Activated CD4-positive, alpha-beta T cell treated with anti-CD3 and anti-CD28 coated beads for 1 hour (primary cell): Measurements from ENCODE around the gene RIOX2.
"Not testable (repeated sequence)": the region's sequence is repeated elsewhere in the genome, so short reads cannot be mapped to it uniquely, and the experiment has no call there.

Experiments used
- DNase-seq: peaks from one replicate; pipeline ENCODE4 v3.0.0-alpha.2; 2020

The RIOX2 gene

GRCh38 chr3:97971679-97972567 lies at the start of gene RIOX2:
Gene RIOX2, minus strand, starts transcription at chr3:97972431. Its CDS starts 4,838 bp downstream, at chr3:97967593.
- DNase-seq: peak; percentile 72

GRCh38 chr3:98020412-98020811 lies 48.2 kb upstream of the RIOX2 start:
- no peak for DNase-seq

GRCh38 chr3:98018301-98018700 lies 46.1 kb upstream of the RIOX2 start:
- DNase-seq: no peak

DNA sequence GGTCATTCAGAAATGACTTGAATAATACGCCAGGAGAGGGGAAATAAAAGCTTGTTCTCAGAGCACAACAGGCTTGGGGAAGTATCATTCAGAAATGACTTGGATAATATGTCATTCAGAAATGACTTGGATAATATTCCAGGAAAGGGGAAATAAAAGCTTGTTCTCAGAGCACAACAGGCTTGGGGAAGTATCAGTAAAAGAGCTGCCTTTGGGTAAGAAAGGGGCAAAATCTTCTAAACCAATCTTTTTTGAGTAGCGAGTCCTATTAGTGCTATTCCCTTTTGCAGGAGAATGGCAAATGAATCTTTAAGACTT lies 42.0 kb upstream of the RIOX2 start:
- no peak for DNase-seq

DNA sequence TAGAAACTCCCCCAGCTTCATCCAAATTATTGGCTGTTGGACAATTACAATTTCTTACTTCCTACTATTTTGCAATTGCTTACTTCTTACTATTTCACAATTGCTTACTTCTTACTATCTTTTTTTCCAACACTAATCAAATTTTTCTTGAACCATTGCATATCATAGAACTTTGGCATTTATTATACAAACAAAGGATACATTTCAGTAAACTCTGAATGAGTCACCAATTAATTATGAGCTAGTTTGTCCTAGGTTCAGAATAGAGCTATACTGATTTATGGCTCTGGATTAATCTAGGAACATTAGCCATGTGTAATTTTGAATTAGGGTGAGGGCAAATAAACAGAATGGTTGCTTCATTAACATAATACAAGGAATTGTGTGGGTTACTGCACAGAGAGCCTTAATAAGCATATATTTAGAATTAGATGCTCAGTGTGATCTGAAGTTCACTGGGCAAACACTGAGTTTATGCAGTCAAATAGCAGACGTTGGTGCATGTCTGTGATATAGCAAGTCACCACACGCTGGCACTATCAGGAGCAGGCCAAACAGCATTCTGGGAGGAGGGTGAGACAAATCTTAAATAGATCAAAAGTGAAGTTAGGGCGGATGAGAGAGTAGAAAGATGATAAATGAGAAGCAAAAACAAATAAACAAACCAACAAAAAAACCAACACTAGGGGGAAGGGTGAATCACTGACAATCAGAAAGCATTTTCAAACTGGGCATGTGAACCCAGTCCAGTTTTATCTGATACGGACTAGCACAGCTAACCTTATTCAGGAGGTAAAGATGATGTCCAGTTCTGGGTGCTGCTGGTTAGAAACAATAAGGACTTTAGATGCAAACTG lies 41.4 kb upstream of the RIOX2 start:
- no peak for DNase-seq

- no peak for DNase-seq
Observed at GRCh38 chr3:98012979-98013378, 40.7 kb upstream of the RIOX2 start.

DNA sequence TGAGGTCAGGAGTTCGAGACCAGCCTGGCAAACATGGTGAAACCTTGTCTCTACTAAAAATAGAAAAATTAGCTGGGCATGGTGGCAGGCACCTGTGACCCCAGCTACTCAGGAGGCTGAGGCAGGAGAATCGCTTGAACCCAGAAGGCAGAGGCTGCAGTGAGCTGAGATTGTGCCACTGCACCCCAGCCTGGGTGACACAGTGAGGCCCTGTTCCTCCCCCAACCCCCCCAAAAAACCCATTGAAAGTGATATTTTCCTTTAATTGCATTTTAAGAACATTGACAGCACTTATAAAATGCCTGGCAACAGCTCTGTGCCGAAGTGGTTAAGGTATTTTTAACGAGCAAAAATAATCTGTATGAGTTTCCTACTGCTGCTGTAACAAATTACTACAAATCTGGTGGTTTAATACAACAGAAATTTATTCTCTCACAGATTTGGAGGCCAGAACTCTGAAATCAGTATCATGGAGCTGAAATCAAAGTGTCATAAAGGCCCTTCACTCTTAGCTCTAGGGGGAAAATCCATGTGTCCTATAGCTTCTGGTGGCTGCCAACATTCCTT lies 38.7 kb upstream of the RIOX2 start:
- DNase-seq: not testable (repeated sequence)

DNA sequence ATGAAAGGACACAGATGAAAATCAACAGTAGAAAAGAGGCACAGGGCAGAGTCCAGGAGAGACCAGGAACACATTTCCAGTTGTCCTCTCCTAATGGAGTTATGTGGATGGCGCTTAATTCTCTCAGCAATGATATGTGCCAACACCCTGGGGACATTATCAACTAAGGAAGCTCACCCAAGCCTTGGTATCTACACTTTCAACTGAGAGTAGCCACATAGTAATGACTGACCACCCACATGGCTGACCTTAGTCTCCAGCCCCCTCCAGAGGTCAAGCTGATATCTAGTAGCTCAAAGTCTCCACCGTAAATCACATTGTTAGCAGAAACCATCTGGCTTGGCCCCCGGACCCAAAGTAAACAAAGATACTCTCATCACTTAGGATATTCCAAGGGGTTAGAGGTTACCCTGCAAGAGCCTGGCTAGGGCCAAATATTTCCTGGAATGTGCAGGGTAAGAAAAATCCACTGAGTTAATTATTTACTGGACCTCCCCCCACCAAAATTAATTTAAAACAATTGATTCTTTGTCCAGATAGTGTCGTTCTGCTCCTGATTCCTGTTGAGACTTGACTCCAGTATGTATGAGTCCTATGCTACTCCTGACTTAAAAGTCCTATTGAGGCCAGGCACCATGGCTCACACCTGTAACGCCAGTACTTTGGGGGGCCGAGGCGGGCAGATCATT lies 38.1 kb upstream of the RIOX2 start:
- no peak for DNase-seq

- DNase-seq: no peak
Observed at GRCh38 chr3:98008855-98009254, 36.6 kb upstream of the RIOX2 start.

DNA sequence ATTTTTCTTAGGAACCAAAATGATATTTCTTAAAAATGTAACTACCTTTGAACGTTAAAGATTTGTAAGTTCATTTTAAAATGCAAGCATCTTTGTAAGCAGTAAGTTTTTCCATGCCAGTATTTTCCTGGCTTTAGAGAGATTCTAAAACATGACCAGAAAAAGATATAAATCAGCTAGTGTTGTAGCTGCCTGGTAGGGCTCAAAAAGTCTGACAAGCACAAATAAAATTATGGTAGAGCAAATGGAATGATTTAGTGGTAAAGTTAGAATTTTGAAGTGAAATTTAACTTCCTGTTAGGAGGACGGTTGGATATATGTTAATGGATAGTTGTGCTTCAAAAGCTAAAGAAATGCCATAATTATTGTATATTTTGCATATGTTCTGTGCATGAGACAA lies 33.2 kb upstream of the RIOX2 start:
- DNase-seq: no peak

GRCh38 chr3:98004721-98005120 lies 32.5 kb upstream of the RIOX2 start:
- DNase-seq: no peak

DNA sequence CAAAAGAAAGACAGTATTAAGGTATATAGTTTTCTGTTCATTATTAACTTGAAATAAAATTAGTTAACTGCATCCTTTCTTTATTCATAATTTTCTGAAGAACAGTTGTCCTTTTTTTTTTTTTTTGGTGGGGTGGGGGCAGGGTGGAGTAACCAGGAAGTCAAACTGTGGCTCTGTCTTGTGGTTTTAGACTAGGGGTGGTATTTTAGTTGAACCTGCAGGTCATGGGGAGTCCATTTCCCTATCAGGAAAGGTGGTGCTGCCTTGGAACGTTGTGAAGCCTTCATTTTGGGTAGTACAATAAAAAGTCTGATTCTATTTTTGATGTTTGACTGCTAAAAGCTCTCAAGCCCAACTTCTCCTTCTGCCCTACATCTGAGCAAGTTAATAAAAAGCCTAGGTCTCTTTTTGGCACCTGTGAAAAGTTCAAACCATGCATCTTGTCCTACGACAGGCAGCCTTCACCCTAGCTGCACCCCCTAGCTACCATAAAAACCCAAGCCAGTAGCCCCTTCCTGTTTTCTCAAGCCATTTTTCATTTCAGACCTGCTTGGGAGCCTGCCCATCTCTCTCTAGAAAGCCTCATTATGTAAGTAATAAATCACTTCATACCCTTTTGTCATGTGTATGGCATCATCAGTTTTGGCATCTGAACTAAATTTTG lies 31.2 kb upstream of the RIOX2 start:
- no peak for DNase-seq

DNA sequence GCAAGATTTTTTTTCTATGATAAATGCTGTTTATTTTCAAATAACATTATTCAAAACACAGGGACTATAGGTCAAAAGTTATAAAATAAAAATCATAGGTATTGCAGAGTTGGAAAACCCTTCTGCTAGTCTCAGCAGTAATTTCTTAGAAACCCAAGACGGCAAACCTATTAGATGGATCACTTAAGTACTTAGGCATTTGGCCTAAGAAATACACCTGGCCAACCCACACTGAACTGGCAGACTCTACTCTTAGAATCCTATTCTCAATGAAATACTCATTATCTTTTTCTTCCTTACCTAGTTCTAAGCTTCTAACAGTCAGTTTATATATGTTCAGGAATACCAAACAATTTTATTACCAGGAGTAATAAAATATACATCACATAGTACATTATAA lies 30.5 kb upstream of the RIOX2 start:
- no peak for DNase-seq

- DNase-seq: no peak
Observed at GRCh38 chr3:97999994-98000393, 27.8 kb upstream of the RIOX2 start.

DNA sequence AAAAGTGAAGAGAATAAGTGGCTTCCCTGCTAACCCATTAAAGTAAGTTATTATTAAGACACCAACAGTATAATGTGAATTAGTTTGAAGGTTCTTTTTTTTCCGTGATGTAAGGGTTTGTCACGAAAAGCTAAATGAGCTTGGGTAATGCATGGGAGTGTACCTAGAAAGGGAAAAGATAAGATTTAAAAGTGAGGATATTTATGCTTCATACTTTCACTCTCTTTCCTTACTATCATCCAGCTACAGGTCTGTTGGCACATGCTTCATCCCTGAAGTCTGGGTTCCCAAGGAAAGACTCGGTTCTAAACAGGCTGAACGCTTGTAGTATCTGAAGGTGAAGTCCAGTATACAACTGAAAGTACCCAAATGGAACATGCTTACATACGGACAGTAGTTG lies 26.9 kb upstream of the RIOX2 start:
- DNase-seq: no peak

DNA sequence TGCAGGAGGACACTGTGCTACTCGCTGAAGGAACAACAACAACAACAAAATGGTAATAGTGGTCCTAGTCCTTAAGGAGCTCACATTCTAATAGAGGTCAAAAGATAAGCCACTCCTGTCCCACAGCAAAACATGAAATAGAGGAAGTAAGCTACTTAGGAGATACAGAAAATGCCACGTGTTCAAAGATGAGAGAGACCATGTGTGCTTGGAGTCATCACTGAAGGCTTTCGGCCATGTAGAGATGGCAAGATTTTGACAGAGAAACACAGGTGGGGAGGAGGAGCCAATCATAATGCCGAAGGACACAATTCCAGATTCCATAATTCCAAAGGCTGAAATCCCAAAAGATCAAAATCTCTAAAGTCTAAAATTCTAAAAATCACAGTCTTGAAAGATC lies 24.8 kb upstream of the RIOX2 start:
- DNase-seq: no peak

GRCh38 chr3:97994328-97994945 lies 22.2 kb upstream of the RIOX2 start:
- no peak for DNase-seq

DNA sequence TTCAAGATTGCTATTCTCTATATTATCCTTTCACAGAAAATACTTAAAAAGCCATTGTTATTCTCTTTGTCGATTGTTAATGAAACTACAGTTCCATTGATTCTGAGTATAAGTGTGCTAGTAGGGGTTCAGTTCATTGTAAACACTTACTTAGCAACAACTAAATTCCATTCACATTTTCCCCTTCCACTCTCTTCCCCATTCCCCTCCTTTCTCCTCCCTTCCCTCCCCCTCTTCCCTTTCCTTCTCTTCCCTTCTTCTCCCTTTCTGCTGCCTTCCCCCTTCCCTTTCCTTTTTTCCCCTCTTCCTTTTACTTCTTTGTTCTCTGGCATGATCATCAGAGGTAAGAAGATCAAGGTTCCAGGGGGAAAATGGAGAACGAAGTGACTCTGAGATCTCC lies 21.3 kb upstream of the RIOX2 start:
- DNase-seq: no peak

DNA sequence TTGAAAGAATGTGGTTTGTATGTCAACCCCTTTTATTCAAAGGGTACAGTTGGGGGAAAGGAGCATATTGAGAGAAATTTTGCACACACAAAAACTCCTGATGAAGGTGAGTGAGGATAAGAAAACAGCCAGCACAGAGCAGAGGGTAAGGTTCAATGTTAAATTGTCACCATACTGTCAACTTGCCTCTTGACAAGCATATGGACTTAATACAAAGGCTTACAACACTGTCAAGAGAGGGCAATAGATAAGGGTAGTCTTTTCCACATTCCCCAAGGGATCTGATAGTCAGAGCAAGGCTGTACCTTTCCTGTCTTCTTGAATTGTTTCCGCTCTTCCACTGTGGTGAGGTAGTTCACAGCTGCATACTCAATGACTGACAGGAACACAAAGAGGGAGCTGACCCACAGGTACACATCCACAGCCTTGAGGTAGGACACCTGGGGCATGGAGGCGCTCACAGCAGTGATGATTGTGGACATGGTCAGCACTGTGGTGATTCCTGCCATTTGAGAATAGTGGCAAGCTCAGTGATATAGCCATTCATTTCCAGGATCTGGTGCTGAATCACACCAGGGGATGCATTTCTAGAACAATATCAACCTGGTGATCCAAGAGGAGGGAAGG lies 20.4 kb upstream of the RIOX2 start:
- no peak for DNase-seq

- DNase-seq: no peak
Observed at GRCh38 chr3:97991293-97991682, 19.1 kb upstream of the RIOX2 start.

DNA sequence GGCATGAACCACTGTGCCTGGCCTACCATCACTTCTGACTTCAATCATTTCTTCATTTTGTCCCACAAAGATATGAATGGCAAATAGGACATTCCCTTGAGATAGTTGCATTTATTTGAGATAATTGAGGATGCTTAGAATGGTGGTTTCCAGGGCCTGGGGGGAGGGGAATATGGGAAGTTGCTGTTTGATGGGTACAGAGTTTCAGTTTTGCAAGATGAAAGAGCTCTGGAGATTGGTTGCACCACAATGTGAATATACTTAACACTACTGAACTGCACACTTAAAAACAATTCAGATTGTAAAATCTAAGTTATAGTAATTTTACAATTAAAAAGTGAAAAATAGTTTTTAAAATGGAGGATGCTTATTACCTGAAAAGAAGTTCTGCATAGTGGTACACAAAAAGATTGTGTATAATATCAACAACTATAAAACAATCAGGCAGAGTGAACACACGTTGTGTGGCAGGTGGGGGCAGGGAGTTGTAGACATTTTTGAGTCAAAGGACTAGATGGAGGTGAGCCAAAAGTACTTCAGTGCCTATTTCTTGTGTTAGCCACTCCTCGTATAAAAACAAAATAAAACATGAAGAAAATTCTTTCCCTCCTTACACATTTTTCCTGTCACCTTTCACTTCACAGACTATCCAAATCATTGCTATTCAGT lies 18.5 kb upstream of the RIOX2 start:
- DNase-seq: no peak
